Stromal cell of bone marrow (primary cell): ENCODE data around the gene RBMS3.

ENCODE experiments used
- DNase-seq: peaks from one replicate; pipeline ENCODE4 v3.0.0-alpha.2; 2012; ENCODE audit warnings: low read depth

RBMS3 gene

DNA sequence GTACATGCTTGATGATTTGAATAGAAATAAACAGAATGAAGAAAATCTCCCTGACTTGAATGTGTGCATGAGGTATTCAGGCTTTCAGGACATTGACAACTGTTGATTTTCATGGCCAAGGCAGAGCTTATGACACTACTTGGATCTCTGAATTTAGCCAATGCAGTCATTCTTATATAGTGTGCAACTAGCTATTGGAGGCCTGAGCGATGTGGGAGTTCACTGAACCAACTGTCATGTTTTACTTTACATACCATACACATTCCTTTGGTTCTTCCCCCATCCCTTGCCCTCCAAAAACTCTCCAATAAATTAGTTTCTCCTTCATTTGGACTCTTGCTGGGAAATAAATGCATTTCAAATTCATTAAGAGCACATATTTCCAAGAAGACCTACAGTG lies 460.4 kb downstream of the RBMS3 start:
- DNase-seq: no peak

DNA sequence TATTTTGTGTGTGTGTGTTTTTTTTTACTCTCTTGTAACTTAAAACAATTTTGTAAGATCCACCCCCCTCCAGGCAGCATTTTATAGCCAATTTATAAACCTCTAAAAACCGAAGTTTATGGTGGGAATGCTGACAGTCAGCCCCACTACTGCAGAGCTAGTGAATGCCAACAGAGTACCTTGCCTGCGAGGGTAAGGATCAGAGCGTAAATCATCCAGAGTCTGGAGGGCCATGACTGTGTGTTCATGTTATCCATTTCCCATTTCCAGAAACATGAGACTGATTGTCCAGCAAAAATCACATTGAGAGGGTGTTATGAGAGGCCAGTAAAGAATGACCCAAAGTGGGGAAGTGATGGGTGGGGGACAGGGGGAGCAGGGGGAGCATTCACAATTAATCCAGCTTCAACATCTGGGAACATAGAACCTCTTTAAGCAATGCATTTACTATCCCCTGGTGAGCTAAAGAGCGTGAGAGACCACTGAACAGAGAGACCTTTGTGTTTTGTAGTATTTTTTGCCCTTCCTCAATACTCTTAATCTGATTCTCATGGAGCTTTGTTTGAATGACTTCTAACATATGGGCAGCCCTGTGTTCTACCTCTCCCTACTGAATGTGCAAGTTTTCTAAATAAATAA lies 464.5 kb downstream of the RBMS3 start:
- no peak for DNase-seq

DNA sequence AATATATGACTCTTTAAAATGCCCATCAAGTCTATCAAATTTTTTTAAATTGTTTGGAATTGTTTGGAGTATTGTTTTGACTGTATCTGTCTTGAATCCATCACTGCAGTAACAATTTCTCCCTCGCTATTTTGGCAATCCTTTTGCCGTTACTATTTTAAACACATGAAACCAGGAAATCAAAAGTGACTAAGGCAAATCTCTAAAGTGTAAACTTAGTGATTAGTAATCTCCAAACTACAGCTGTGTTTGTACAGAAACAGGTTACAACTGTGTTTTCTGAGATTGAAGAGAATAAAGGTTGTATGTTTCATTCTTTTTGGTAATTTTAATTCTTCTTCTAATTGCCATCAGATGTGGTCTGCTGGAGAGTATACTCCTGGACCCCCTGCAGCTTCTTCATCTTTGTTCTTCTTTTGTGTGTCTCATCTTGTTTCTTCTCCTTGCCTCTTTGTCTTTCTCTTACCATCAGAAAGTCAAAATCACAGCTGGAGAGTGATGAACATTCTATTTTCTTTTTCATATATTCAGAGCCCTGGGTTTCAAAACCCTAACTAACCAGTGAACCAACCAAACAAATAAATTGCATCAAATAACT lies 465.4 kb downstream of the RBMS3 start:
- no peak for DNase-seq

DNA sequence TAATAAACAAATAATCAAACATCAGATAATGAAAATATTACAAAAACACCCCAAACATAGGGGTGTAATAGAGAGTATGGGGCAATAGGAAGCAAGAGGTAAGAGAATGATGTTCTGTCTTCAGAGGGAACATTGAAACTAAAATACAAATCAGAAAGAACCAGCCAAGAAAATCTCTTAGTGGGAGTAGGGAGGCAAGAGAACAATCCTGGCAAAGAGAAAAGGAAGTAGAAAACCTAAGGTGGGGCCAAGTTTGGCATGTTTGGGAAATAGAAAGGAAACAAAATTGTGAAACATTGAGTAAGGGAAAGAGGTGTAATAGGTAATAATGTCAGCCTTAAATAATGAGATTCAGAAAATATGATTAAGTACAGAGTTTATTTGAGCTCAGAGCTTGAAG lies 467.1 kb downstream of the RBMS3 start:
- DNase-seq: no peak

DNA sequence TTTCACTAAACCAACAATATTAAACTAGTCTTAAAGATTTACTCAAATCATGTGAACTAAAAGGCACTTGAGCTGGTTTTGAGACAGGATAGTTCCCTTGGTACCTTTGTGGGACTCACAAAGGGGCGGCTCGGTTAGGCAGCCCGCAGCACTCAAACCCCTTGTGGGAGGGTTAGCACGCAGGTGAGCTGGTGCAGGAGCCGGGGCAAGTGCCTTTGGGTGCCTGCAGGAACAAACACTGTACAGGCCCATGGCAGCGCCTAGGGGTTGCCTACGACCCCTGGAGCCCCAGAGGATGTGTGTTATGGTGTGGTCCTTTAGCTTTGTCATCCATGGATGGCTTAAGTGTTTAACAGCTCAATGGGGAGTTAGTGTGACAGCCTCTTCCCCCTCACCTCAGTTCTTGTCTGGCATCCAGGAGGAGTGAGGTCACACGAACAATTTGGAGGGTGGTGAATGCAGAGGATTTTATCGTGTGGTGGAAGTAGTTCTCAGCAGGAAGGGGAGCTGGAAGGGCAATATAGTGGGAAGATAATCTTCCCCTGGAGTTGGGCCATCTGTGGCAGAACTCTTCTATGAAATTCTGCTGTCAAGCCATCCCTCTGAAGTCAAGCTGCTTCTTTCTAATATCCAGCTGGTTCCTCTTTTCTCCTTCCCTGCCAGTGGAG lies 470.9 kb downstream of the RBMS3 start:
- DNase-seq: no peak

DNA sequence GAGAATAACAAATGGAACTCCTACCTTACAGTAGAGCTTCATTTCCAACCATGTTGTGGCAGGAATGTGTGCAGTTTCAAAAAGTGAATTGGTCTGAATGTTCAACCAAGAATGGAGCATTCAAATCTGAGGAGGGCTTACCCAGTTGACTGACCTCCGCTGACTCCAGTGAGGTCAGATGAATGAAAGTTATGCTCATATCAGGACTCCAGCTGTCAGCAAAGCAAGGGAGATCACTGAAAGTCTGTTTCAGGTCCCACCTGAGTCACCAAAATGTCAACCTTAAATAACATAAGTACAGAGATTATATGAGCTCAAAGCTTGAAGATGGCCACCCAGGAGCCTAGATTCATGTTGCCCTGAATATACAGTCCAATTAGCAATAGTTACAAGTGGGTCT lies 473.5 kb downstream of the RBMS3 start:
- DNase-seq: no peak

DNA sequence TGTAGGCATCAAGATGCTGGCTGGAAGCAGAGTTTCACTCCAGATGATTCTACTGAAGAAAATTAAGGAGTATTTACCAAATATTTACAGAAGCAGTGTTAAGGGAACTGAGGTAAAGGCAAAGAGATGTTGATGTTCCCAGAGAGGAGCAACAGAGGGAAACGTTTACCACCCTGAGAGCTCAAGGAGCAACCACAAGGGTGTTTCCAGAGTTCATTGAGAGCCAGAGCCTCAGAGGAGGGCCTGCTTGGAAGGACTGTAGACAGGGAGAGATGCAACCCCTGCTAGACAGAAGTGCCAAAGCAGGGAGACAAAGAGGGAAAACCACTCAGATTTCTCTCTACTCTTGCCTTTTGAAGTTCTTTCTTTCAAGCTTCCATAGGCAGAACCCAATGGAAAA lies 474.5 kb downstream of the RBMS3 start:
- DNase-seq: no peak

DNA sequence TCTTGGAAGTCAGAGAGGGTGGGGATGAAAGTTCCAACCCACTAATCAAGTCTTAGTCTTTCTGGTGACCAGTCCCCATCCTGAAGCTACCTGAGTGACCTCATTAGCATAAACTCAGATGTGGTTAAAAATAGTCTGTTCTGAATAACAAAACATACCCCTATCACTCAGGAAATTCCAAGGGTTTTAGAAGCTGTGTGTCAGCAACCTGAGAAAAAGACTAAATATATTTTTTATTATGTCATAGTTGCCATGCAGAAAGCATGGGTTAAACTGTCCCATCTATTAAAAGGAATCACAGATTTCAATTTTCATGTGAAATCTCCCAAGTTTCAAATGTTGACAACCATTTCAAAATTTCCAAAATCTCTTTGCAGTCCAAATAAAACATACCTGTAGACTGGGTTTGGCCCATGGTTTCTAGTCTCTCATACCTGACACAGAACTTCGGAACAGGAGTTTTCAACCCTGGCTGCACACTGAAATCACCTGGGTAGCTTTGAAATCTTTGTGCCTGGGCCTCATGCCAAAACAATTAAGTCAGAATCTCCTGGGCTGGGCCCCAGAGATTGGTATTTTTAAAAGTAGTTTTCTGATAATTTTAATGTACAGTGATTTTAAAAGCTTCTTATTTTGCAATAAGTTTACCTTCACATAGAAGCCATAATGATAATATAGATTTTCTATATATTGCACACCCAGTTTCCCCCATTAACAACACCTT lies 476.3 kb downstream of the RBMS3 start:
- DNase-seq: no peak

DNA sequence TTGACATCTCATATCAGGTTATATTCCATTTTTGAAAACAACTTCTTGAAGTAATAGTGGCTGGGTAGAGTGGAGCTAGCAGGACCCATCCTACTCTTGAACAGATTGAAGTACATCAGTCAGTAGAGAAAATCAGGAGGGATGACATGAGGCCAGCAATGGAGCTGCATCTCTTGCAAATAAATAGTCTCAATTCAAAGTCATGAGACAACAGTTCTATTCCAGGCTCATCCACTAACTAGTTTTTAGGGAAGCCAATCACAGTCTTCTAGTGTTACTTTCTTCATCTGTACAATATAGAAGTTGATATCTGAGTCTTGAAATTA lies 477.2 kb downstream of the RBMS3 start:
- DNase-seq: no peak

DNA sequence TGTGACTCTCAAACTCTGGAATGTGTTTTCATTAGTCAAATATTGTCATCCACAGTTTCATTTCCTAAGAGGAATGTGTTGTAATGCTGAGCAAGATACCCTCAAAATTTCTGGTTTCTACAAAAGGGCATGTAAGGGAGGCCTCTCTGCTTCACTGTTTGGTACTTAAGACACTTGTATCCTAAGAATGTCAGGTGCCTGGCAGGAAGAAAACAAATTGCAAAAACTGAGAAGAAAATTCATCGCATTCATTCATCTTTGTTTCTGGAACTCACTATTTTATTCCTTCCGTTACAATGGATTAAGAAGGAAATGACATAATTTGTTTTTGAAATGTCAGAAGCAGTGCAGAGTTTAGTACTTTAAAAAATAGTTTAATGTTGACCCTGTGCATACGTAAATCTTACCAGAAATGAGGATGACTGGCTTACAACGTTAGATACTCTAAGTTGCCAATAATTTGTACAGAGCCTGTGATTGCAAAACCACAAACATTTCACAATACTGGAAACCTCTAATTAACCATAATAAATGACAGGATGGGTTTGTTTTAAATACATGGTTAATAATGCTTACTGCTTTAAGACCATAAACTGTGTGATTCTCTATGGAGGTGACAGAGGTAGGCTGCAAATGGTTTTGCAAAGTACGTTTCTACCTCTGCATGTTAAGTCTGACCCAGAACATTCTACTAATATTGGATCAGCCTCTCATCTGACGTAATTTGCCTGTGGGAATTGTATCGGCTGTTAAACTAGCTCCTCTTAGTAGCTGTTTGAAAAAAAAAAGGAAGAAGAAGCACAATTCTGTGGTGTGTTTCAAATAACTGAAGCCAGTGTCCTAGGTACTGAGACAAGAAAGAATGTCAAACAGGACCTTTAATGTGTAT lies 477.8 kb downstream of the RBMS3 start:
- DNase-seq: peak; percentile 81

DNA sequence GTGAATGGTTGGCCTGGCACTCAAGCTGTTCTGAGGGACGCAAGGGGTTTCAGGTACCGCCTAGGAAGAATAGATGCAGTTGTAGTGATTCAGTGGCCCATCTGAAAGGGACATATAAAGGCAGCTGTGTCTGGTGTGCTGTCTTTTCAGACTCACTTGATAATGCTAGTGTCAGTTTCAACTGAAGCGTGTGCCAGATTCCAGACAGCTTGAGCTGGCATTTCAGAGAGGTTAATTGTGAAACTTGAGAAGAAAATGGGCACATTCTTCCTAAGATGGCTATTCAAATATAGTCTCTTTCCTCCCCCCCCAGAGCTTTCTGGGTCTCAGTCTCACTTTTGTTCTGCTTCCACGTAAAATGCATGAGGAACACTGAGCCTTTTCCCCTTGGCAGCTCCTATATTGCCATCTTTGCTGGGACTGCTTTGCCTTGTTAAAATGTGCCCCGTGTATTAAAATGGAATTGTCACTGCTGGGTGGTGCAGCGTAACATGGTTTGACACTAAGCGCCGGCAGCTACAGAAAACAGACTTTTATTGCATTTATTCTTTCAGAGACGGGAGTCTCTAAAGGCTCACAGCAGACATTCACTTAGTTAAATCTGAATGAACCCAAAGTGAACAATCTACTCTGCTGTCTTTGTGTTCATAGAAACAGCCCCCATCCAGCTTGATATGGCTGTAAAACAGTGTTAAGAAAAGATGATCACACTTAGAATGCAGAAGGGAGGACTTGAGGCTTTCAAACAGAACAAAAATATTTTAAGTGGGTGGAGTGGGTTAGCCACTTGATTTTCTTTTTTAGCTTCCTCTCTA lies 478.7 kb downstream of the RBMS3 start:
- peak; percentile 28 for DNase-seq

DNA sequence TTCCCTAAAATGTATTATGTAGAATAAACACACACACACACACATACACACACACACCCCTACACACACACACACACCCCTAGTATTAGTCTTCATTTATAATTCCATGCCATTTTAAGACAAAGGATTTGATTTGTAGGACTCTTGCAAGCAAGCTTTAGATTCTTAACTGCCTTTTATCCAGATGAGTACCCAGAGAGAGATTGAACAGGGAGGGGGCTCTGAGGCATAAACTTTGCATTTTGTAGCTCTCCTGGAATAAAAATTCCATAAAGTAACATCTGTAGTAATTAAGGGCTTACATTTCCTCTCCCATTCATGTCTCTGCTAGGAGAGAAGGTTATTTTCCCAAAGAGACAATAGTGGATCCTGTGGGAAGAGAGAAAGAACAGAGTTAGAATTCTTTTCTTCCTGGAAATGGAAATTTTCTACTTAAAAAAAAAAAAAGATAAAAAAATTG lies 479.4 kb downstream of the RBMS3 start:
- DNase-seq: no peak

DNA sequence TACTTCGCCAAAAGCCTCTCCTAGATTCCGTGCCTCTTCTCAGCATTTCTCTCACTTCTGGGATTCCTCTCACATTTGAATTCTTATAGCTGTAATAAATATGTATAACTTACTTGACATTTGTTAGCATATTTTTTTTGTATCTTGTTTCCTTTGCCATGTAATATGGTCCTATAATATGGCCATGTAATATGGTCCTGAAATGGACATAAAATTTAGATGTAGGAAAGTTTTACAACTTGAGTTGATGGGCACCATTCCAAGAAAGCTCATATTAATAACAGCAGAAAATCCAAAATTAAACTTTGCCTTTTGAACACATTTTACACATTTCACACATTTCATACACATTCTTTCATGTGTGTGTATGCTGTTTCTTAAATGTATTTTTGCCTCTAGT lies 480.6 kb downstream of the RBMS3 start:
- no peak for DNase-seq

DNA sequence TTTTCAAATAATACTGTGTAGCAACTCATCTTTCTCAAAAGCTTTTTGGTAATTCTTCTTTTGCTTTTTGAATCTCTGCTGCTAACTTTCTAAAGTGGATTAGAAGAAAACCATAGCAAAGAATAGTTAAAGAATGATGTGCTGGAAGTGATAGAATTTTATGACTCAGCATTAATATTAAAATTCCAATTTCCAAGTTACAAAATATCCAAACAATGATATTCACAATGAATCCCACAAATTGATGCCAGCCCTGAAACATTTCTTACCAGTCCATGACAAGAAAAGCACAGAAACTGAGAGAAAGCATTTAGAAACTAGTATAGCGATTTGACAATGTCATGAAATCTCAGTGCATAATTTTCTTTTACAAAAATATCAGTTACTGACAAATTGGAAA lies 482.2 kb downstream of the RBMS3 start:
- DNase-seq: no peak

DNA sequence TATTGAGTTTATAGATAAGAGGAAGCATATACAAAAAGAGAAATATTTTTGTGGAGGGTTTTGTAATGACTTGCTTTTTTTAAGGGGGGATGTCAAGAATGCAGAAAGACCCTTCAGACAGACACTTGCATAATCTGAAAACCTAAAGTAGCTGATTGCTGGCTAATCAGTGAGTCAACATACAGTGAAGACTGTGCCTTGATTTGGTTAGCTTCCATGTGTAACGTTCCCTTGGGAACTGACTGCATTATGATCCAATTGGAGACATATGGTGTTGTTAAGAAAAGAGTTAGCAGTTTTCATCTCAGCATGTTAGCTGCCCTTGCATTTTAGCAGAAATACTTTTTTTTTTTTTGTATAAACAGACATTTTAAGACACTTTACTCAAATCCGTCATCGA lies 483.2 kb downstream of the RBMS3 start:
- peak; percentile 59 for DNase-seq

DNA sequence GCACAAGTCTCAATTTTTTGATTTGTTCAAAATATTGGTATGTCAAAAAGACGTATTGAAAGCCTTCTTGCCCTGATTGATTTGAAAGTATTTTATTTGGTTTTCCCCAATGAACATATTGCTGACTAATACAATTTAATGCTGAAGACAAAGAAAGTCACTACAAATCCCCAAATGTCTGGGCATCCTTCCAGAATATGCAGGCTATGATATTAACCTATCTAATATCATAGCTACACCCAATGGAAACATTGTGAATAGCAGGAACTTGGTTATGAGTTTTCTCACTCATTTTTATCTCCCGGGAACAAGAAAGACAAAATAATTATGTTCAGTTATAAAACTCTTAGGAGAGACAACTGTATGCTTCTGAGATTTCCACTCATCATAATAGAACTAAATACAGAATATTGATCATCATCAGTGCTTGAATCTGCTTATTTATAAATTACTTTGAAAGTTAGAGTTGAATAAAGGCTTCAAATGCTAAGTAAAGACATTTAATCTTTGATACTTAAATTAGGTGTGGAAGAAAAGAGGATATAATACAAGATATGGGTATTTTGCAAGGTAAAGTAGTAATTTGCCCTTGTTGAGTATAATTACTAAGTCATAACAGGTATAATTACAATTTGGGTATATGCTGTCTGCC lies 483.9 kb downstream of the RBMS3 start:
- DNase-seq: peak; percentile 84

DNA sequence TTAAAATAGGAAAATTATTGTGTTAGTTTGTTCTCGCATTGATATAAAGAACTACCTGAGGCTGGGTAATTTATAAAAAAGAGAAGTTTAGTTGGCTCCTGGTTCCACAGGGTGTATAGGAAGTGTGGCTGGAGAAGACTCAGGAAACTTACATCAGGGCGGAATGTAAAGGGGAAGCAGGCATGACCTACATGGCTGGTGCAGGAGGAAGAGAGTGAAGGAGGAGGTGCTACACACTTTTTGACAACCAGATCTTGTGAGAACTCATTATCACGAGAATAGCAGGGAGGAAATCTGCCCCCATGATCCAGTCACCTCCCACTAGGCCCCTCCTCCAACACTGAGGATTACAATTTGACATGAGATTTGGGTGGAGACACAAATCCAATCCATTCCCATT lies 490.7 kb downstream of the RBMS3 start:
- DNase-seq: no peak

DNA sequence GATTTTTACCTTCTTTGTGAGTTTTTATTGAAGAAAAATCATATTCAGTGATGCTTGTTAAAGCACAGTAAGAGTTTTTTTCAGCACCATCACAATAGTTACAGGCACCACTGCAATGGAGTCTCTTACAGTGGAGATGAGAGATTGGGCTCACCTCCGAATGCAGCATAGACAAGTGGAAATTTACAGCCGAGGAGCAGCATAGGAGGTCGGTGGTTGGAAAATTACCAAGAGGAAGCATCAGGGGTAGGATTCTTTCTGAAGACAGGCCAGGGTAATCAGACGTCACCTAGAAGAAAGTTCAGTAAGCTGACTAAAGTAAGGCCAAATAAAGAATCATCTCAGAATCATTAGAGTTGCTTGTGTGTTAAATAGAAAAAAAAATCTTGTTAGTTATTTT lies 491.6 kb downstream of the RBMS3 start:
- no peak for DNase-seq

DNA sequence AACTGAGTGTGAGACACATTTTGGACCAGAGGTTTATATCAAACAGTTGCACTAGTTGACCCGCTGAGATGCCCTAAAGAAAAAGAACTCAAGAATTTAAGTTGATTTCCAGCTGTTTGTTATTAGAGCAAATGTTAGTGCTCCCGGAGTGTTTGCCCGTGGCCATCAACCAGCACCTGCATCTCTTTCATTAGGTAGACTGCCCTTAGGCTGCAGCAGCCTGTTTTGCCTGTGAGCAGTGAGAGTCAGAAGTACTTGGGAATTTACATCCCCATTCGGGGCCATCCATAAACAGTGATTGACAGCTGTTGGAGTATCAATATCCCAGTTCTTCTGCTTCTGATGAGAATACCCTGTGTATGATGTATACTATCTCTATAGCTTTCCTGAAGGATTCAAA lies 492.6 kb downstream of the RBMS3 start:
- DNase-seq: no peak

DNA sequence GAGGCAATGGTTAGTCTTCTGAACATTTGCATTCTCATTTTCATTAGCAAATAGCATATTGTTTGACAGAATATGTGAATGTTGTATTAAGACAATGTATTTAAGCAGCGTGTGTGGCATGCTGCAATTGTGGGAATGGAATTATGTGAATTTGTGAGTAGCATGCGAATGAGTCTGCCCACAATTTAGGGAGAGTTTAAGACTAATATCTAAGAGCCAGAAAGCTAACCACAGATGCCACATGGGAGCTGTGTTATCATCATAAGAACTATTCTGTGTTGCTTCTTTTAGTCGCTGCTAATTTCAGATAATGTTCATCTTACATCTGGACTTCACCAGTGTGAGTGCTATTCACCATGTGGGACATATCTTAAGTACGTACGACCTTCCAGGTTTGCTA lies 494.5 kb downstream of the RBMS3 start:
- DNase-seq: peak; percentile 53

DNA sequence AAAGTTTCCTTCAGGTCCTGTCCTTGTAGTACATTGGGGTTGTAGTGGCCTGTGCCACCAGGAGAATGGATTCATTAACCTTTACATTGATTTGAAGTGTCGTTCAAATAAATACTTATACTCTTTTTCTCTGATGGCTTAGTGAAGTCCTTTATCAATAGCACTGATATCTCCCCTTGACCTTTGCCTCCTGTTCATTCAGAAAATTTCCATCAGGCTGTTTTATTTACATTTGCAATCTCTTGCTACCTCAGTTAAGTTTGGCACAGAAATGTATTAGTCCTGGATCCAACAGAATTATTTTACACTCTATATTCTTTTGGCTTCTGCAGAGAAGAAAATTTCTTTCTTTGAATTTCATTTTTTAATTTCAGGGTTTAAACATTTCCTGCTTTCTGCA lies 497.0 kb downstream of the RBMS3 start:
- DNase-seq: no peak
